Measurements from ENCODE around the gene ATP6V0A1.

DNA sequence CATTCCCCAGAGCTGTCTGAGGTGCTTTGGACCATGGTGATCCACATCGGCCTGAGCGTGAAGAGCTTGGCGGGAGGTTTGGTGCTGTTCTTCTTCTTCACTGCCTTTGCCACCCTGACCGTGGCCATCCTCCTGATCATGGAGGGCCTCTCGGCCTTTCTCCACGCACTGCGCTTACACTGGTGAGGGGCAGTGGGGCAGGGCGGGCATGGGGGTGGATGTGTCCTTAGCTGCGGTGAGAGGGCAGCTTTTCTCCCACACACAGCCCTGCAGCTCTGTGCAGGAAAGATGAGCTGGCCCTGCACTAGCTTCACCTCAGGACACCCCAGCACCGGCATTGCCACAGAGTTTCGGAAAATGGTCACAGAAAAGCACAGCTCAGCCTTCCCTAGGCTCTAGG lies 55.6 kb downstream of the ATP6V0A1 start:
- TF ChIP-seq, protein P1, sequence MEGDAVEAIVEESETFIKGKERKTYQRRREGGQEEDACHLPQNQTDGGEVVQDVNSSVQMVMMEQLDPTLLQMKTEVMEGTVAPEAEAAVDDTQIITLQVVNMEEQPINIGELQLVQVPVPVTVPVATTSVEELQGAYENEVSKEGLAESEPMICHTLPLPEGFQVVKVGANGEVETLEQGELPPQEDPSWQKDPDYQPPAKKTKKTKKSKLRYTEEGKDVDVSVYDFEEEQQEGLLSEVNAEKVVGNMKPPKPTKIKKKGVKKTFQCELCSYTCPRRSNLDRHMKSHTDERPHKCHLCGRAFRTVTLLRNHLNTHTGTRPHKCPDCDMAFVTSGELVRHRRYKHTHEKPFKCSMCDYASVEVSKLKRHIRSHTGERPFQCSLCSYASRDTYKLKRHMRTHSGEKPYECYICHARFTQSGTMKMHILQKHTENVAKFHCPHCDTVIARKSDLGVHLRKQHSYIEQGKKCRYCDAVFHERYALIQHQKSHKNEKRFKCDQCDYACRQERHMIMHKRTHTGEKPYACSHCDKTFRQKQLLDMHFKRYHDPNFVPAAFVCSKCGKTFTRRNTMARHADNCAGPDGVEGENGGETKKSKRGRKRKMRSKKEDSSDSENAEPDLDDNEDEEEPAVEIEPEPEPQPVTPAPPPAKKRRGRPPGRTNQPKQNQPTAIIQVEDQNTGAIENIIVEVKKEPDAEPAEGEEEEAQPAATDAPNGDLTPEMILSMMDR (IDR thresholded peaks at IDR 0.05 in 8 of 11, conservative IDR thresholded peaks at IDR 0.05 in 3 of 11) = no peak
- TF ChIP-seq POLR2A (IDR thresholded peaks at IDR 0.05) = no peak
- no peak for TF ChIP-seq POLR2AphosphoS5 (IDR thresholded peaks at IDR 0.05)

Measured in spleen (tissue), 7 donors.